ENCODE results near the gene NCAPH2. TPM values are rescaled to one million over a fixed set of nuclear protein-coding genes. Genes with fewer than 3 reads are reported as not detected.

Gene NCAPH2
- total and polyA plus RNA-seq, 9 of the 15 experiments (the other 6 are each of a cell fraction or from before 2014, with no cell fraction given), result 3.6 to 88.6 (median 32.4) TPM

GRCh38 chr22:50546326-50547262 lies 38.6 kb downstream of the NCAPH2 start:
- no peak for FAIRE-seq
- H3K36me3 ChIP-seq (ENCODE audit: control insufficient read depth, insufficient read depth, low read length), result no peaks in the 10 kb centered on the region
- intact Hi-C loops (cut with micrococcal nuclease), result no loop called here
- BruUV-seq (replicated peaks), result no TSS peak
- peaks cover 0 to 6% of the 10 kb centered on the region in 2 experiments; a peak in 1 of 5 replicates for H3K27me3 ChIP-seq (ENCODE audit: control insufficient read depth in 2 of 2, insufficient read depth in 2 of 2, low read length in 2 of 2)
- H3K4me1 ChIP-seq (replicated peaks in 1 of 2; ENCODE audit: control insufficient read depth in 2 of 2, insufficient read depth in 2 of 2, low read length in 2 of 2), result peaks cover 0 to 38% of the 10 kb centered on the region in 2 experiments; a peak in 3 of 5 replicates
- H3K9me3 ChIP-seq (replicated peaks; ENCODE audit: control insufficient read depth, insufficient read depth, low read depth, low read length), result no peaks in the 10 kb centered on the region
- no peaks in the 10 kb centered on the region for H3K9me1 ChIP-seq (ENCODE audit: control insufficient read depth, insufficient read depth, low read length)
- 54% methylated on average over 33 of the region's 78 CpGs for WGBS (ENCODE audit: insufficient coverage, low coverage, missing lambda C conversion rate)
- H3K27ac ChIP-seq (ENCODE audit: extremely low read depth, low read depth, low read length), result no peak overlapping the region
- no peak overlapping the region for H3K4me2 ChIP-seq (ENCODE audit: insufficient read depth, low read length)
- H3K4me3 ChIP-seq, result no peak overlapping the region
- H3K9ac ChIP-seq (ENCODE audit: insufficient read depth in 1 of 2, low read depth in 2 of 2, low read length in 2 of 2), result no peak overlapping the region
- ATAC-seq, result no peak
- no peaks in the 10 kb centered on the region for H3K79me2 ChIP-seq (ENCODE audit: control insufficient read depth, insufficient read depth, low read length)
- no peaks in the 10 kb centered on the region for H4K20me1 ChIP-seq (replicated peaks; ENCODE audit: control insufficient read depth, insufficient read depth, low read length)
- ChIA-PET POLR2A (interaction anchor here (0.6 kb wide), 1 partner anchor 308 kb away, joined by 4 read pairs; no protein-coding TSS in a partner anchor), CTCF (ENCODE audit: low intra/inter-chr PET ratio) (no interaction called here)
- peak in 2 of 4 experiments; percentile 43 to 44 for DNase-seq (ENCODE audit: extremely low read depth in 1 of 4, low spot score in 3 of 4)
- in situ Hi-C loops (cut with MboI), result no loop called here
- no peak overlapping the region for H2AFZ ChIP-seq (ENCODE audit: low read depth, low read length)
- TF ChIP-seq POLR2G (IDR thresholded peaks at IDR 0.05; ENCODE audit: low read depth, low read length) (peak; percentile 8; the same call in 1 of the 2 replicates), RBFOX2 (IDR thresholded peaks at IDR 0.05; ENCODE audit: low read depth, low read length) (peak; percentile 56), CXXC5 (CRISPR knock-in tag; IDR thresholded peaks at IDR 0.05) (no peak), HBP1 (CRISPR knock-in tag; IDR thresholded peaks at IDR 0.05) (no peak), ZBTB11 (CRISPR knock-in tag; IDR thresholded peaks at IDR 0.05) (0 out of 6 replicates have a peak, but pooled peaks of 1 of the 3 experiments have one; percentile 18), TRIM28 (IDR thresholded peaks at IDR 0.05) (no peak), SMAD4 (CRISPR knock-in tag; conservative IDR thresholded peaks at IDR 0.05) (0 out of 2 replicates have a peak, but pooled peaks have one; percentile 20)
